ENCODE results near the gene CAPZA2. TPM values are rescaled to one million over a fixed set of nuclear protein-coding genes. Genes with fewer than 3 reads are reported as not detected.
A peak's percentile ranks its signal among the peaks of the same experiment; 100 is the strongest.
"Not testable (repeated sequence)": the region's sequence is repeated elsewhere in the genome, so short reads cannot be mapped to it uniquely, and the experiment has no call there.

CAPZA2 gene
- total and polyA plus RNA-seq, 2 donors from 2014 or later = 130 to 295 TPM

GRCh38 chr7:116955801-116956476, 93.6 kb downstream of the CAPZA2 start:
- peaks cover 0 to 18% (median 7%) of the 10 kb centered on the region in 3 donors for H3K4me1 ChIP-seq (ENCODE audit: control insufficient read depth in 2 of 3, insufficient read depth in 2 of 3, low read depth in 1 of 3, low read length in 3 of 3)
- peak overlapping the region in 1 of 3 donors; percentile 94 for H3K9ac ChIP-seq (ENCODE audit: low read length in 3 of 3)
- H3K36me3 ChIP-seq (ENCODE audit: control insufficient read depth in 2 of 3, insufficient read depth in 3 of 3, low read length in 3 of 3) = no peaks in the 10 kb centered on the region
- no peaks in the 10 kb centered on the region for H3K9me3 ChIP-seq (ENCODE audit: control insufficient read depth in 2 of 3, insufficient read depth in 1 of 3, low read length in 3 of 3)
- intact Hi-C loops (cut with DNase I) = no loop called here
- DNase-seq = peak in 1 of 5 donors; percentile 35
- peak overlapping the region in 1 of 2 donors; percentile 67 for H3K27ac ChIP-seq (ENCODE audit: low read depth in 2 of 2, low read length in 2 of 2)
- no peak overlapping the region for H3K4me3 ChIP-seq (ENCODE audit: low read length in 3 of 3)
- no peak for FAIRE-seq
- TF ChIP-seq CTCF (IDR thresholded peaks at IDR 0.05; ENCODE audit: borderline replicate concordance, extremely low read depth, insufficient read depth) = no peak
- no peaks in the 10 kb centered on the region for H3K27me3 ChIP-seq (ENCODE audit: control insufficient read depth, insufficient read depth, low read length)

GRCh38 chr7:116956477-116956804, 94.1 kb downstream of the CAPZA2 start:
- peak overlapping the region; percentile 16 to 41 for H3K27ac ChIP-seq (ENCODE audit: low read depth in 2 of 2, low read length in 2 of 2)
- intact Hi-C loops (cut with DNase I) = no loop called here
- DNase-seq (no peak), FAIRE-seq (no peak)
- no peak overlapping the region for H3K4me3 ChIP-seq (ENCODE audit: low read length in 3 of 3)
- H3K36me3 ChIP-seq (ENCODE audit: control insufficient read depth in 2 of 3, insufficient read depth in 3 of 3, low read length in 3 of 3) = no peaks in the 10 kb centered on the region
- peaks cover 0 to 18% (median 7%) of the 10 kb centered on the region in 3 donors for H3K4me1 ChIP-seq (ENCODE audit: control insufficient read depth in 2 of 3, insufficient read depth in 2 of 3, low read depth in 1 of 3, low read length in 3 of 3)
- TF ChIP-seq CTCF (IDR thresholded peaks at IDR 0.05; ENCODE audit: borderline replicate concordance, extremely low read depth, insufficient read depth) = no peak
- no peak overlapping the region for H3K9ac ChIP-seq (ENCODE audit: low read length in 3 of 3)
- H3K27me3 ChIP-seq (ENCODE audit: control insufficient read depth, insufficient read depth, low read length) = no peaks in the 10 kb centered on the region
- no peaks in the 10 kb centered on the region for H3K9me3 ChIP-seq (ENCODE audit: control insufficient read depth in 2 of 3, insufficient read depth in 1 of 3, low read length in 3 of 3)

- FAIRE-seq = no peak
- no peak for TF ChIP-seq CTCF (IDR thresholded peaks at IDR 0.05; ENCODE audit: borderline replicate concordance, extremely low read depth, insufficient read depth)
Observed at GRCh38 chr7:116957874-116958273, 95.5 kb downstream of the CAPZA2 start.

GRCh38 chr7:116961966-116962673, 99.7 kb downstream of the CAPZA2 start:
- H3K4me3 ChIP-seq (ENCODE audit: low read length in 3 of 3); intact Hi-C loops (cut with DNase I); H3K4me1 ChIP-seq (ENCODE audit: control insufficient read depth in 2 of 3, insufficient read depth in 2 of 3, low read depth in 1 of 3, low read length in 3 of 3); H3K27me3 ChIP-seq (ENCODE audit: control insufficient read depth, insufficient read depth, low read length); H3K27ac ChIP-seq (ENCODE audit: low read depth in 2 of 2, low read length in 2 of 2); FAIRE-seq; DNase-seq; H3K9ac ChIP-seq (ENCODE audit: low read length in 3 of 3); H3K9me3 ChIP-seq (ENCODE audit: control insufficient read depth in 2 of 3, insufficient read depth in 1 of 3, low read length in 3 of 3); H3K36me3 ChIP-seq (ENCODE audit: control insufficient read depth in 2 of 3, insufficient read depth in 3 of 3, low read length in 3 of 3): not testable (repeated sequence)

More at GRCh38 chr7:116957874-116958273, 95.5 kb downstream of the CAPZA2 start:
- no peak overlapping the region for H3K9ac ChIP-seq (ENCODE audit: low read length in 3 of 3)
- no peaks in the 10 kb centered on the region for H3K9me3 ChIP-seq (ENCODE audit: control insufficient read depth in 2 of 3, insufficient read depth in 1 of 3, low read length in 3 of 3)
- H3K27ac ChIP-seq (ENCODE audit: low read depth in 2 of 2, low read length in 2 of 2) = peak overlapping the region in 1 of 2 donors; percentile 53
- intact Hi-C loops (cut with DNase I) = no loop called here
- peaks cover 0 to 16% (median 7%) of the 10 kb centered on the region in 3 donors for H3K4me1 ChIP-seq (ENCODE audit: control insufficient read depth in 2 of 3, insufficient read depth in 2 of 3, low read depth in 1 of 3, low read length in 3 of 3)
- H3K27me3 ChIP-seq (ENCODE audit: control insufficient read depth, insufficient read depth, low read length) = no peaks in the 10 kb centered on the region
- no peak overlapping the region for H3K4me3 ChIP-seq (ENCODE audit: low read length in 3 of 3)
- DNase-seq = peak in 2 of 5 donors; percentile 17 to 18
- H3K36me3 ChIP-seq (ENCODE audit: control insufficient read depth in 2 of 3, insufficient read depth in 3 of 3, low read length in 3 of 3) = no peaks in the 10 kb centered on the region

Data from kidney (tissue), 14 donors.